ENCODE measurements around the gene PAQR4. TPM values are rescaled to one million over a fixed set of nuclear protein-coding genes. Genes with fewer than 3 reads are reported as not detected.

Gene PAQR4
- total RNA-seq, 1 donor from 2014 or later = 9.2 TPM

DNA sequence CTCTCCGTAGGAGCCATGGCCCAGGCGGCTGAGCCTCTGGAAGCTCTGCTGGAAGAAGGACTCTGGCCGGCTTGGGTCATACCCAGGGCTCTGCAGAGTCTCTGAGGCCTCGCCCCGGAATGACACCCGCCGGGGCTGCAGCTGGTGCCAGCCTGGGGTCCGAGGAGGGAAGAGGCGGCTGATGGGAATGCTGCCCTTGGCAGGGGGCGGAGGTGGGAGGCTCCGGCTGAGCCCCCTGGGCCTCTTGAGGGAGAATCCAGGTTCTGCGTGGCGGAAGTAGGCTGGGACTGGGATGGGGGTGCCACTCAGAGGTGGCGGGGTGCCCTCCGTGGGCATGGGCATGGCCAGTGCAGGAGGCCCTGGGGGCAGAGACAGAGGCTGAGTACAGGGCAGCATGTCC lies 7.5 kb downstream of the PAQR4 start:
- Histone ChIP-seq H3K4me1 (peaks cover 5 to 12% of the 10 kb centered on the region in 2 donors), H3K4me3 (no peak overlapping the region), H3K27me3 (no peaks in the 10 kb centered on the region), H3K27ac (no peak overlapping the region), H3K36me3 (no peaks in the 10 kb centered on the region), H3K9me3 (no peaks in the 10 kb centered on the region)
- DNase-seq (ENCODE audit: low spot score in 2 of 2) = no peak
- intact Hi-C loops (cut with DNase I) = no loop called here
- TF ChIP-seq, protein P1, sequence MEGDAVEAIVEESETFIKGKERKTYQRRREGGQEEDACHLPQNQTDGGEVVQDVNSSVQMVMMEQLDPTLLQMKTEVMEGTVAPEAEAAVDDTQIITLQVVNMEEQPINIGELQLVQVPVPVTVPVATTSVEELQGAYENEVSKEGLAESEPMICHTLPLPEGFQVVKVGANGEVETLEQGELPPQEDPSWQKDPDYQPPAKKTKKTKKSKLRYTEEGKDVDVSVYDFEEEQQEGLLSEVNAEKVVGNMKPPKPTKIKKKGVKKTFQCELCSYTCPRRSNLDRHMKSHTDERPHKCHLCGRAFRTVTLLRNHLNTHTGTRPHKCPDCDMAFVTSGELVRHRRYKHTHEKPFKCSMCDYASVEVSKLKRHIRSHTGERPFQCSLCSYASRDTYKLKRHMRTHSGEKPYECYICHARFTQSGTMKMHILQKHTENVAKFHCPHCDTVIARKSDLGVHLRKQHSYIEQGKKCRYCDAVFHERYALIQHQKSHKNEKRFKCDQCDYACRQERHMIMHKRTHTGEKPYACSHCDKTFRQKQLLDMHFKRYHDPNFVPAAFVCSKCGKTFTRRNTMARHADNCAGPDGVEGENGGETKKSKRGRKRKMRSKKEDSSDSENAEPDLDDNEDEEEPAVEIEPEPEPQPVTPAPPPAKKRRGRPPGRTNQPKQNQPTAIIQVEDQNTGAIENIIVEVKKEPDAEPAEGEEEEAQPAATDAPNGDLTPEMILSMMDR (IDR thresholded peaks at IDR 0.05) = no peak

DNA sequence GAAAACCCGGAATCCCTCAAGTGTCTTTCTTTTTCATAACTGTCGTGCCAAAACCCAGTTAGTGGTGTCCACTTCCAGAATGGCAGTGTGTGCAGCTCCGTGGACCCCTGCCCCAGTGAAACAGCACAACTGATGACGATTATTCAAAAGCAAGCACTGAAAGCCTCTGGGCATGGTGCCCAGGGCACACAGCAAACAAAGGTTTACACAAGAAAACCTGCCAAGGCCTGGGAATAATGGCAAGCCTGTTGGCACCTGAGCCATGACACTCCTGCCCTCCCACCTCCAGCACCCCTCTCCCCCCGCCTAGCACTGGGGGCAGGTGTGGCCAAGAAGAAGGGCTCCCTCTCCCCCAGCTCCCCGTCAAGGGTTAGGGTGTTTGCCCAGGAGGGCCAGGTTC lies 8.3 kb downstream of the PAQR4 start:
- peaks cover 5 to 12% of the 10 kb centered on the region in 2 donors for H3K4me1 ChIP-seq
- no peak overlapping the region for H3K27ac ChIP-seq
- no peaks in the 10 kb centered on the region for H3K9me3 ChIP-seq
- no peak overlapping the region for H3K4me3 ChIP-seq
- H3K36me3 ChIP-seq = no peaks in the 10 kb centered on the region
- H3K27me3 ChIP-seq = no peaks in the 10 kb centered on the region
- intact Hi-C loops (cut with DNase I) = no loop called here
- TF ChIP-seq, protein P1 (IDR thresholded peaks at IDR 0.05) = no peak
- no peak for DNase-seq (ENCODE audit: low spot score in 2 of 2)

DNA sequence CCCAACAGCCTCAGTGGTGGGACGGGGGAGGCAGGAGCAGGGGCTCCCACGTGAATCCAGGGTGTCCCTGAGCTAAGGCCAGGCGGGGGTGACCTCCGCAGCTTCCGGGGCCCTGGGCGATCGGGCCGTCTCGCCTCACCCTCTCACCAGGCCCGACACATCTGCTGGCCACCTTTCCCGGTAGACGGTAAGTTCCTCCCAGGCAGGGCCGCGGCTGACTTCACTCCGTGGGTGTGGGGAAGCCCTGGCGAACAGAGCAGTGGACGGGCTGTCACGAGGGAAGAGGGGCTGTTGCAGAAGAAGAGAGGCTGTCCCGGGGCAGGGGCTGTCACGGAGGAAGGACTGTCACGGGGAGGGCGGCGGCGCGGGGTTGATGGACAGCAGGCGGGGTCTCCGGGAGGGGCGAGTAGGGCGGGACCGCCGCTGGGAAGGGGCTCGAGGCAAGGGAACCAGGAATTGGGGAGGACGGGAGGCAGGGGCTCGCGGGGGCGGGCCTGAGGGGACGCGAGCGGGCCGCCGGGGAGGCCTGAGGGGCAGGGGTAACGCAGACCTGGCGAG lies 10.6 kb downstream of the PAQR4 start:
- Histone ChIP-seq H3K27ac (no peak overlapping the region), H3K9me3 (no peaks in the 10 kb centered on the region), H3K4me3 (peak overlapping the region; percentile 69 to 91), H3K27me3 (no peaks in the 10 kb centered on the region), H3K36me3 (no peaks in the 10 kb centered on the region), H3K4me1 (peaks cover 7 to 12% of the 10 kb centered on the region in 2 donors)
- intact Hi-C loops (cut with DNase I) = loop anchor here (1.0 to 5.0 kb wide), 2 partner anchors 41 to 67 kb away; partner anchors contain the start of genes FLYWCH1 and TNFRSF12A
- TF ChIP-seq, protein P1 (IDR thresholded peaks at IDR 0.05) = no peak
- DNase-seq (ENCODE audit: low spot score in 2 of 2) = no peak

DNA sequence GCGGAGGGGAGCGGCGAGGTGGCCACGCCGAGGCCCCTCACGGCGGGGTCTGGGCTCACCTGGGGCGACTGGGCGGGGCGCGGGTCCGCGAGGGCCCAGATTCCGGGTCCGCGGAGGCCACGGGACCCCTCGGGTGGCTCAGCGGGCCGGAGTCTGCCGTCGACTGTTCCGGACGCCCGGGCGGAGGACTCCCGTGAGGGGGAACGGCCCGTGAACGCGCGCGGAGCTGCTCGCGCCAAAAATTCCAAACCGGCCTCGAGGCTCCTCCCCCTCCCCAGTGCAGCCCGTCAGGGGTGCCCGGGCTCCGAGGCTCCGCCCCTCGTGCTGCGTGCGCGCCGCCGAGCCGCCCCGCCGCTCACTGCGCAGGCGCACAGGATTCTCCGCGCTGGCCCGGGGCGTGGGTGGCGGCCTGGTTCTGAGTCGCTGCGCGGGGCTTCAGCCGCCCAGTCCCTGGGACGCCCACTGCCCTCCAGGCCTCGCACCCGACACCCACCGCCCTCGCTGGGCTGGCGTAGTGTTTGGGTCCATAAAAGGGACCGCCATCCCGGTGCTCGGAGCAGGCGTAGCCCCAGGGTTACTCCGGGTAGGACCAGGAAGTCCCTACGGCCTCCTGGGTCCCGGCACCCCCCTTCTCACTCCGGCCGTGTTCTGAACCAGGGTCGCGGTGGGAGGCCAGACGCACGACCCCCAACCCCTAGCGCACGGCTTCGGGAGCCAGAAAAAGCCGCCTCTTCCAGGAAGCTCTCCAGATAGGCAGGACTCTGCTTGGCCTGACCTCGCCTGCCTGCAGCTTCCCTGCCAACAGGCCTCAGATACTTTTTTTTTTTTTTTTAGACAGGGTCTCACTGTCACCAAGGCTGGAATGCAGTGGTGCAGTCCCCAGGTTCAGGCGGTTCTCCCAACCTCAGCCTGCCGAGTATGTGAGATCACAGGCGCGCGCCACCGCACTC lies 11.4 kb downstream of the PAQR4 start, which contains the start of gene PKMYT1:
TSS of gene PKMYT1 (minus strand) at position 220 of the 950 bp plus-strand sequence. CDS start 789 bp downstream, outside the sequence.
- DNase-seq (ENCODE audit: low spot score in 2 of 2) = peak; percentile 37 to 94
- intact Hi-C loops (cut with DNase I) = loop anchor here (1.0 to 5.0 kb wide), 2 partner anchors 40 to 68 kb away; partner anchors contain the start of genes FLYWCH1 and TNFRSF12A
- TF ChIP-seq, protein P1 (IDR thresholded peaks at IDR 0.05) = no peak
- Histone ChIP-seq H3K9me3 (no peaks in the 10 kb centered on the region), H3K4me1 (peaks cover 9 to 12% of the 10 kb centered on the region in 2 donors), H3K27ac (peak within 1 kb of the TSS; percentile 69 to 82), H3K4me3 (peak within 1 kb of the TSS; percentile 69 to 91), H3K36me3 (no peaks in the 10 kb centered on the region), H3K27me3 (no peaks in the 10 kb centered on the region)

DNA sequence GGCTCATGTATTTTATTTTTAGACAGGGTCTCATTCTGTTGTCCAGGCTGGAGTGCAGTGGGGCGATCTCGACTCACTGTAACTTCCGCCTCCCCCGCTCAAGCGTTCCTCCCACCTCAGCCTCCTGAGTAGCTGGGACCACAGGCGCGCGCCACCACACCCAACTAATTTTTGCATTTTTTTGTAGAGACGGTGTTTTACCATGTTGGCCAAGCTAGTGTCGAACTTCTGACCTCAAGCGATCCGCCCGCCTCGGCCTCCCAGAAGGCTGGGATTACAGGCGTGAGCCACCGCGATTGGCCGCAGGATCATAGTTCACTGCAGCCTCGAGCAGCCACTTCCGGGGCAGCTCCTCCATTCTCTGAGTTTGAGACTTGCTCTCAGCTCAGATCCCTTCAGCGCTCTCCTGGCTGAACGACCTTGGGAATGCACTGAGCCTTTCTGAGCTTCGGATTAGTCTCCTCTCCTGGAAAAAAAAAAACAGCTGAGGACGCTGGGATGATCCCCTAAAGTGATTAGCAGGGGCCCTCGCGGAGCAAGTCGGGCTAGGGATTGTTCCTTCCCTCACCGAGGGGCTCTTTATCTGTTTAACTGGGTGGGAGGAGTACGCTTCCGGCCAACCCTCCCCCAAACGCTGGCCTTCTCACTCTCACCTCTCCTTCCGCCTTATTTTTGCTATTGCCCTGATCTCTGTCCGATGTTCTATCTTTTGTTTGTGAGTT lies 12.2 kb downstream of the PAQR4 start:
- no peaks in the 10 kb centered on the region for H3K27me3 ChIP-seq
- no peak for DNase-seq (ENCODE audit: low spot score in 2 of 2)
- peaks cover 10 to 15% of the 10 kb centered on the region in 2 donors for H3K4me1 ChIP-seq
- H3K4me3 ChIP-seq = peak overlapping the region; percentile 69 to 91
- TF ChIP-seq, protein P1 (IDR thresholded peaks at IDR 0.05) = no peak
- no peaks in the 10 kb centered on the region for H3K36me3 ChIP-seq
- H3K9me3 ChIP-seq = no peaks in the 10 kb centered on the region
- intact Hi-C loops (cut with DNase I) = loop anchor here (5.0 kb wide), 1 partner anchor 69 kb away; the partner anchor contains the start of gene FLYWCH1
- H3K27ac ChIP-seq = no peak overlapping the region
